GM19452 (cell line): Measurements from ENCODE around the gene HSD3B2.

ENCODE experiments used
- ATAC-seq: cut with Tn5 transposase; IDR thresholded peaks from one replicate; pipeline ENCODE4 v1.9.1; 2021; ENCODE audit not compliant: unreplicated experiment

Gene HSD3B2

GRCh38 chr1:119452091-119452490 is 37.1 kb downstream of the HSD3B2 start:
- no peak for ATAC-seq

GRCh38 chr1:119453021-119453420 is 38.1 kb downstream of the HSD3B2 start:
- ATAC-seq = no peak

- no peak for ATAC-seq
These were observed 48.0 kb downstream of the HSD3B2 start for GRCh38 chr1:119462964-119463363.

- no peak for ATAC-seq
These were observed 48.6 kb downstream of the HSD3B2 start for GRCh38 chr1:119463569-119463968.

GRCh38 chr1:119466445-119466844 is 51.5 kb downstream of the HSD3B2 start:
- ATAC-seq = no peak

GRCh38 chr1:119467219-119467618 is 52.3 kb downstream of the HSD3B2 start:
- no peak for ATAC-seq

- ATAC-seq = no peak
These were observed 53.1 kb downstream of the HSD3B2 start for GRCh38 chr1:119467857-119468668.

GRCh38 chr1:119469741-119470140 is 54.8 kb downstream of the HSD3B2 start:
- ATAC-seq = no peak

GRCh38 chr1:119470377-119470776 is 55.4 kb downstream of the HSD3B2 start:
- no peak for ATAC-seq

- no peak for ATAC-seq
These were observed 56.0 kb downstream of the HSD3B2 start for GRCh38 chr1:119470958-119471357.

- no peak for ATAC-seq
These were observed 56.6 kb downstream of the HSD3B2 start for GRCh38 chr1:119471566-119471965.

- no peak for ATAC-seq
These were observed 57.3 kb downstream of the HSD3B2 start for GRCh38 chr1:119472080-119472818.
